Pancreas (tissue), 10 donors: ENCODE data around the gene C3orf20. TPM values are rescaled to one million over a fixed set of nuclear protein-coding genes. Genes with fewer than 3 reads are reported as not detected.

Experiments used
- ATAC-seq, 4 donors: fragments of 200-7000 bp; cut with Tn5 transposase; one replicate each; pipeline versions ENCODE4 v1.8.0 to v1.9.1; 2020; ENCODE audit warnings: mild to moderate bottlenecking in 4 of 4, moderate library complexity in 4 of 4
- DNase-seq, 6 donors: peaks; one replicate each; pipeline ENCODE4 v3.0.0-alpha.2; 2020
- FAIRE-seq: peaks from 2 replicates; lab custom pipeline; 2012; peaks lifted over from hg19 to GRCh38; lab: Jason Lieb, UNC
- H3K27ac ChIP-seq, 4 donors: fragments of 200-600 bp; sonication (generic); 1 replicate in 3 of 4; 2 replicates in 1 of 4; pipeline versions ENCODE4 v1.5.0 to v1.8.0; 2020
- H3K27me3 ChIP-seq, 4 donors: fragments of 200-600 bp; one replicate each; pipeline ENCODE4 v1.8.0; 2021
- H3K36me3 ChIP-seq, 3 donors: fragments of 200-600 bp; sonication (generic) in 1 of 3; one replicate each; pipeline versions ENCODE4 v1.5.0 to v1.8.0; 2020 to 2021
- H3K4me1 ChIP-seq, 3 donors: fragments of 200-600 bp; one replicate each; pipeline ENCODE4 v1.8.0; 2021
- H3K4me3 ChIP-seq, 4 donors: fragments of 200-600 bp; sonication (generic) in 2 of 4; one replicate each; pipeline versions ENCODE4 v1.5.0 to v1.8.0; 2020 to 2021
- H3K9me3 ChIP-seq, 4 donors: fragments of 200-600 bp; one replicate each; pipeline ENCODE4 v1.8.0; 2021
- CTCF ChIP-seq, 4 donors: fragments of 200-600 bp; sonication (generic) in 3 of 4; IDR thresholded peaks; one replicate each; pipeline versions ENCODE4 v1.5.0 to v1.8.0; 2021; ENCODE audit warnings: antibody characterized with exemption in 4 of 4
- WGBS, 2 donors: extraction: QIAGEN DNeasy Blood & Tissue Kit; methylation state at CpG; one replicate each; pipeline ENCODE4 v1.1.7; 2013; 5-methylcytosine and 5-hydroxymethylcytosine counted together
- intact Hi-C, 3 donors: fragments of 100-400 bp; cut with DNase I; formaldehyde crosslinking; loops; one replicate each; pipeline versions ENCODE4 v1.11.1 to v1.14.2; 2022
- polyA plus RNA-seq, 2 donors: library from polyadenylated mRNA; stranded (reverse); fragments of 200-250 nt; gene quantifications; one replicate each; pipeline ENCODE4 v1.2.3, GENCODE V29; 2013
- total RNA-seq, 6 donors: library from RNA; stranded (reverse); fragmentation: NEBNext Ultra II Directional in 4 of 6; extraction: Animal tissue kit (Norgen Biotek cat#: 25700) in 4 of 6; gene quantifications; one replicate each; pipeline versions ENCODE4 v1.2.1 to v1.2.4, GENCODE V29; 2021 to 2023
- donor health status: healthy with polysubstance abuse.
- donor health status: DM: no; HTN: no; CAD: no; lungs with moderate emphysema.
- donor health status: DM: no; HTN: no; CAD: no.
- donor health status: control.
- donor health status: control.
- donor health status: Bipolar disorder and iron deficiency.
- donor health status: DM: yes; HTN: yes; CAD: no.
- donor health status: DM: no; HTN: no; CAD: no.
- donor health status: DM: no; HTN: no; CAD: no.
- donor health status: DM: yes; HTN: yes; CAD: no.

The C3orf20 gene
- total and polyA plus RNA-seq, 8 donors, result 0.02 to 0.12 (median 0.06) TPM; not detected in 3

DNA sequence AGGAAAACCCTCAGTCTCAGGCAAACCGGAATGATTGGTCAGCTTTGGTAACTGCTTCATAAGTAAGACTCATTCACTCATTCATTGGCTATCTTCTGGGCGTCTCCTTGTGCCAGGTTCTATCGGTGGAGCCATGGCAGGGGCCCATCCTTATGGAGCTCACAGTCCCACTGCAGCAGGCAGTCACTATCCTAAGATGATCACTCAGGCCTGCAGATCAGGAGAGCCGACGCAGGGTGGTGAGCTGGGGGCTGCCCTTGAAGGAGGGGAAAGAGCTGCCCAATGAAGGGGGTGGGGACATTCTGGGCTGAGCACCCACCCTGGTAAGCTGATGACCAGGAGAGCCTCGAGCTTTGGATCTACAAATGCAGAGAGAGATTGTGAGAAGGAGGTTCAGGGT lies 123.3 kb downstream of the C3orf20 start:
- FAIRE-seq (no peak), ATAC-seq (no peak), DNase-seq (peak in 1 of 6 donors; percentile 29)
- no peaks in the 10 kb centered on the region for H3K9me3 ChIP-seq
- H3K36me3 ChIP-seq, result no peaks in the 10 kb centered on the region
- 72 to 81% methylated on average over 6 of the region's 6 CpGs for WGBS, 2 donors
- no peak overlapping the region for H3K27ac ChIP-seq
- no peaks in the 10 kb centered on the region for H3K27me3 ChIP-seq
- no peak overlapping the region for H3K4me3 ChIP-seq
- intact Hi-C loops, result loop anchor here in 1 of 3 donors (10.0 kb wide), 1 partner anchor 117 kb away; no protein-coding TSS in a partner anchor
- no peak for TF ChIP-seq CTCF (IDR thresholded peaks at IDR 0.05)
- no peaks in the 10 kb centered on the region for H3K4me1 ChIP-seq

DNA sequence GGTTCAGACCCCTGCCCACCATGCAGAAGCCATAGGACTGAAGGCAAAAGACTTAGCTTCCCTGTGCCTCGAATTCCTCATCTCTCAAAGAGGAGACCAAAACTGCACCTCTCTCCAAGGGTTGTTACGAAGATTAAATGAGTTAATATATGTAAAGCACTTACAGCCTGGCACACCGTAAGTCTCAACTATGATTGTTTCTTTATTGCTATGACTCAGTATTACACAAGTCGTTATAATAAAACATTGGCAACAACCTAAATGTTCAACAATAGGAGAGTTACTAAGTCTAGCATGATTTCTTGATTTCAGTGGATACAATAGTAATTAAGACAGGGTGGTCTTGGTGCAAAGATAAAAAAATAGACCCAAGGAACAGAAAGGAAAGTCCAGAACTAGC lies 124.2 kb downstream of the C3orf20 start:
- Histone ChIP-seq H3K27ac (no peak overlapping the region), H3K27me3 (no peaks in the 10 kb centered on the region), H3K9me3 (no peaks in the 10 kb centered on the region), H3K4me1 (no peaks in the 10 kb centered on the region), H3K4me3 (no peak overlapping the region), H3K36me3 (no peaks in the 10 kb centered on the region)
- 66 to 69% methylated on average over 4 of the region's 4 CpGs for WGBS, 2 donors
- FAIRE-seq (no peak), ATAC-seq (no peak), DNase-seq (no peak)
- intact Hi-C loops, result loop anchor here in 1 of 3 donors (10.0 kb wide), 1 partner anchor 116 kb away; no protein-coding TSS in a partner anchor
- TF ChIP-seq CTCF (IDR thresholded peaks at IDR 0.05), result no peak

DNA sequence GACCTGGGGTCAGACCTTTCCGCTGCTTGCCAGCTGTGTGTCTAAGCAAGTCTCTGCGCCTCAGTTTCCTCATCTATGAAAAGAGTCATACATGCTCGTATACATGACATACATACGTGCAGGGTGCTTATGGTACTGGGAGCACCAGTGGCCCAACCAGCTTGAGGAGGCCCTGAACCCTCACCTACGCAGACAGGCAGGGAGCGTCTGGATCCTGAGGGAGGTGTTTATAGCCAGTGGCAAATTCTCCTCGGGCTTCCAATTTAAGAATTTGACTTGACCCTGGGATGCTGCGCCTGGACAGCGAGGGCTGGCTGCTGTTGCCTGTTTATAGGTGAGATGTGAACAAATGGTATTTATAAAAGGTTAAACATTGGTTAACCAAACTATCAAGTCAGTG lies 126.1 kb downstream of the C3orf20 start:
- no peak for DNase-seq

DNA sequence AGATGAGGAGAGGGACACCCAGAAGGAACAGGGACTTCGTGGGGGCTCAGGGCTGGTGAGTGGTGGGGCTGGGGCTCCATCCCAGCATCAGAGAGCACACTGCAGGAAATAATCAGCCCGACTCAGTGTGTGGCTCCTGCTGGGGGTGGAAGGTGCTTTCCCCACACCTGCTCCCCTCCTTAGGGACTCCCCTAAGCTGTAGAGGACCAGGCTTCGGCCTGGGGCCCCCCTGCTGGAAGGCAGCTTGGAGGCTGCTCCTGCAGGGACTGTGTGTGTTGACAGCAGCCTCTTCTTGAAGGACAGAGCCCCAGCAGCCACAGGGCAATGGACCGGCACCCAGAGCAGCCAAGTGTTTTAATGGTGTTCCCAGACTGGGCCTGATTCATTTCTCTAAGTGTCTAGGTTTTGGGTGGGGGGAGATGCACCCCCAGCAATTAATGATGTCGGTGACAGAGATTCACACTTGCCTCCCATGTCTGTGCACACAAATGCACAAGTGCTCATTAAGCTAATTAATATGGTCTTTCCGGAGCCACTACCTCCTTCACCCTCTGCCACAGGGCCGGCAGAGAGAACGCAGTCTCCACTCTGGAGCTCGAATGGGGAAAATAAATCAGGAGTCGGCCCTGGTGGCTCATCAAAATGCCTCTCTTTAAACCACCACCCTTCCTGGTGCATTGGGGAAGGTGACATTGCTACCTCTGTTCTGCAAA lies 126.9 kb downstream of the C3orf20 start:
- Histone ChIP-seq H3K9me3 (no peaks in the 10 kb centered on the region), H3K36me3 (no peaks in the 10 kb centered on the region), H3K4me3 (no peak overlapping the region), H3K27ac (no peak overlapping the region), H3K4me1 (no peaks in the 10 kb centered on the region), H3K27me3 (no peaks in the 10 kb centered on the region)
- no peak for TF ChIP-seq CTCF (IDR thresholded peaks at IDR 0.05)
- intact Hi-C loops, result no loop called here
- ATAC-seq (no peak), FAIRE-seq (no peak), DNase-seq (no peak)
- 63 to 68% methylated on average over 10 of the region's 10 CpGs for WGBS, 2 donors

More for the DNA sequence above, 126.1 kb downstream of the C3orf20 start:
- Histone ChIP-seq H3K27ac (no peak overlapping the region), H3K4me1 (no peaks in the 10 kb centered on the region), H3K4me3 (no peak overlapping the region), H3K27me3 (no peaks in the 10 kb centered on the region), H3K36me3 (no peaks in the 10 kb centered on the region), H3K9me3 (no peaks in the 10 kb centered on the region)
- intact Hi-C loops, result no loop called here
- no peak for TF ChIP-seq CTCF (IDR thresholded peaks at IDR 0.05)
- FAIRE-seq, result no peak
- 77 to 83% methylated on average over 9 of the region's 9 CpGs for WGBS, 2 donors
- no peak for ATAC-seq

- no peak for TF ChIP-seq CTCF (IDR thresholded peaks at IDR 0.05)
- Histone ChIP-seq H3K27me3 (no peaks in the 10 kb centered on the region), H3K36me3 (no peaks in the 10 kb centered on the region), H3K27ac (no peak overlapping the region), H3K9me3 (no peaks in the 10 kb centered on the region), H3K4me3 (no peak overlapping the region), H3K4me1 (no peaks in the 10 kb centered on the region)
- intact Hi-C loops, result no loop called here
- ATAC-seq (no peak), FAIRE-seq (no peak), DNase-seq (no peak)
- 57 to 60% methylated on average over 7 of the region's 7 CpGs for WGBS, 2 donors
Measured at GRCh38 chr3:14802381-14802731, 127.4 kb downstream of the C3orf20 start.
